ENCODE results near the gene ADAT2. TPM values are rescaled to one million over a fixed set of nuclear protein-coding genes. Genes with fewer than 3 reads are reported as not detected.

ADAT2 gene
- total and polyA plus RNA-seq, 2 of the 13 experiments (the other 11 are each of a cell fraction or from before 2014, with no cell fraction given): 10.5 to 18.3 TPM

GRCh38 chr6:143427109-143427817 is 23.2 kb downstream of the ADAT2 start (continued):
- no peak for TF ChIP-seq ZNF367 (CRISPR knock-in tag; IDR thresholded peaks at IDR 0.05; ENCODE audit: borderline replicate concordance)
- 0 out of 2 replicates have a peak, but pooled peaks have one; percentile 81 for TF ChIP-seq TOE1 (CRISPR knock-in tag; IDR thresholded peaks at IDR 0.05)
- TF ChIP-seq HNRNPLL (IDR thresholded peaks at IDR 0.05; ENCODE audit: low read depth, low read length, poor library complexity, severe bottlenecking): no peak
- no peak for TF ChIP-seq ATF4 (CRISPR knock-in tag; IDR thresholded peaks at IDR 0.05)
- 0 out of 2 replicates have a peak, but pooled peaks have one; percentile 64 for TF ChIP-seq ZNF580 (CRISPR knock-in tag; IDR thresholded peaks at IDR 0.05; ENCODE audit: borderline replicate concordance, low read depth)
- TF ChIP-seq ZFP62 (CRISPR knock-in tag; IDR thresholded peaks at IDR 0.05): no peak
- no peak for TF ChIP-seq ZSCAN21 (CRISPR knock-in tag; IDR thresholded peaks at IDR 0.05; ENCODE audit: borderline replicate concordance)
- no peak for TF ChIP-seq TBL1XR1 (IDR thresholded peaks at IDR 0.05; ENCODE audit: borderline replicate concordance, low read length, partially characterized antibody)
- TF ChIP-seq BHLHE40 (IDR thresholded peaks at IDR 0.05; ENCODE audit: low read length): 0 out of 2 replicates have a peak, but pooled peaks have one; percentile 37
- peak; percentile 69; the same call in 1 of the 2 replicates for TF ChIP-seq THRA (CRISPR knock-in tag; IDR thresholded peaks at IDR 0.05; ENCODE audit: borderline replicate concordance)
- TF ChIP-seq YEATS2 (CRISPR knock-in tag; IDR thresholded peaks at IDR 0.05; ENCODE audit: borderline replicate concordance): peak; percentile 40; the same call in 1 of the 2 replicates
- no peak for TF ChIP-seq NR0B2 (CRISPR knock-in tag; IDR thresholded peaks at IDR 0.05)
- TF ChIP-seq RXRA (CRISPR knock-in tag; IDR thresholded peaks at IDR 0.05): peak; percentile 34; the same call in 1 of the 2 replicates
- peak; percentile 36; the same call in 1 of the 2 replicates for TF ChIP-seq FOXA3 (CRISPR knock-in tag; IDR thresholded peaks at IDR 0.05)
- TF ChIP-seq ZNF883 (CRISPR knock-in tag; IDR thresholded peaks at IDR 0.05; ENCODE audit: not compliant biosample characterization): peak; percentile 52
- peak; percentile 80 for TF ChIP-seq XRCC5 (optimal IDR thresholded peaks at IDR 0.05; ENCODE audit: low read length)
- no peak for TF ChIP-seq TEAD2 (CRISPR knock-in tag; IDR thresholded peaks at IDR 0.05)
- TF ChIP-seq ZNF775 (CRISPR knock-in tag; IDR thresholded peaks at IDR 0.05; ENCODE audit: borderline replicate concordance): no peak
- no peak for TF ChIP-seq U2AF2 (IDR thresholded peaks at IDR 0.05; ENCODE audit: low read depth, low read length)
- 0 out of 2 replicates have a peak, but pooled peaks have one; percentile 81 for TF ChIP-seq FUBP1 (CRISPR knock-in tag; IDR thresholded peaks at IDR 0.05; ENCODE audit: borderline replicate concordance)
- TF ChIP-seq FOXP1 (IDR thresholded peaks at IDR 0.05): no peak
- no peak for TF ChIP-seq FOXP1 (CRISPR knock-in tag; IDR thresholded peaks at IDR 0.05)
- TF ChIP-seq GABPB1 (CRISPR knock-in tag; IDR thresholded peaks at IDR 0.05): 0 out of 2 replicates have a peak, but pooled peaks have one; percentile 23
- no peak; the same call in 1 of the 2 replicates for TF ChIP-seq ZNF501 (CRISPR knock-in tag; IDR thresholded peaks at IDR 0.05)
- no peak for TF ChIP-seq SPEN (CRISPR knock-in tag; IDR thresholded peaks at IDR 0.05; ENCODE audit: low read depth)
- no peak for TF ChIP-seq FLYWCH1 (CRISPR knock-in tag; IDR thresholded peaks at IDR 0.05)
